HG02970 (cell line): ENCODE results near the gene BCL2L15.
A peak's percentile ranks its signal among the peaks of the same experiment; 100 is the strongest.
"Not testable (repeated sequence)": the region's sequence is repeated elsewhere in the genome, so short reads cannot be mapped to it uniquely, and the experiment has no call there.

ENCODE experiments used
- ATAC-seq: cut with Tn5 transposase; IDR thresholded peaks from one replicate; pipeline ENCODE4 v1.9.1; 2021; ENCODE audit warnings: mild to moderate bottlenecking, moderate library complexity, moderate number of reproducible peaks; ENCODE audit not compliant: unreplicated experiment, low FRiP score

BCL2L15 gene

DNA sequence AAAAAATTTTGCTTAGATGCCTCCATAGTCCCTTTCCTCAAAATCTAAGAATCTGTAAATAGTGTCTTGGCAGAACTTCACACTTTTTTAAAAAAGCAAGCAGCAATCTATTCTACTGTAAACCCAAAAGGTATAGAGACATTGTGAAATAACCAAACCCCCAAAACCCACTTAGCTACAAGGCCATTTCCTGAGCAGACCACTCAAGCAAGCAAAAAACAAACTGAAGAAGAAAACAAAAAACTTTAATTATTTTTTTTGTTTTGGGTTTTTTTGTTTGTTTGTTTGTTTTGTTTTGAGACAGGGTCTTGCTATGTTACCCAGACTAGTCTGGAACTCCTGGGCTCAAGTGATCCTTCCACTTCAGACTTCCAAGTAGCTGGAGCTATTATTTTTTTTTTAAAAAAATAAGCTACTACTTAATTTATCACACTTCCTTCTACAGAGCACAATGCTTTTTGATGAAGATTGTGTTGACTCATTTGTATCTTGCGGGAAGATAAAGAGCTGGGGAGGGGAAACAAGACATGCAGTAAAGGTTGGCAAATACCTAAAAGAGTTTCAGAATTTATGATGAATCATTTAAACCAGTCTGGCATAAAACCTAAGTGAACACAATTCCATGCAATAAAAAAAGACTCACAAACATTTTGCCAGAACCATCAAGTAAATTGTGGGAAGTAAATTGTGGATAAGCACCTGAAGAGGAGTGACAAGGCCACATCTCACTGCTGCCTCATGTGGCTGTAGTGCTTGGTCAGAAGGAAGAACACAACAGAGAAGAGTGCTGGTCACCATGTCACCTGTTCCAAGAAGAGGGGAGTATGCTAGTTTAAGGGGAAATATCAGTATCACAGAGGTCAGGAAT lies 13.1 kb downstream of the BCL2L15 start:
- ATAC-seq: no peak

DNA sequence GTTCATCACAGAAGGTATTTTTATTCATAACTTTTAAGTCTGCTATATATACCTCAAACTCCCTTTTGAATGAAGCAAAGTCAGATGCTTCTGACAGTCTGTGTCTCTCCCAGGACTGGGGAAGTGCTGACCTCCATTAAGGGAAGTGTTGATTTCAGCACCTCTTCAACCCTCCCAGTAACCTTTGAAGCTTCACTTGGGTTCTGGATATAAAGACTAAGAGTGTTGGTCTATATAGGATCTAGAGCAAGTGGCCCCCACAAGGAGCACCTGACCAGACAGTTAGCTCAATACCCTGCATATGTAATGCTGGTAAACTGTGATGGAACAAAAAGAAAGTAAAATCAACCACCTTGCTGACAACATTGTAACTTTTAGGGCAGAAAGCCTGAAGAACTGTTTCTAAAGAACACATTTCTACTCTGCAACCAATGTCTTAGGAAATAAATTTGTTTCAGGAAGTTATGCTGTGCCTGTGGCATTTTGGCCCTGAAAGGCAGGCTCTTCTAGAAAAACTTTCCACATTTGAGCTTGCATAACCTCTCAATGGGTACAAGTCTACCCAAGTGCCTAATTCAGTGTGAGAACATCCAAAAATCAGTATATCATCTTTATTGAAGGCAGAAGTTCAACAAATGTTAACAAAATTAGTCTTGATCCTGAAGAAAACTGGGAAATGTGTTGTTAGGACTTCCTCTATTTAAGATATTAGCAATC lies 15.0 kb downstream of the BCL2L15 start:
- ATAC-seq: no peak

DNA sequence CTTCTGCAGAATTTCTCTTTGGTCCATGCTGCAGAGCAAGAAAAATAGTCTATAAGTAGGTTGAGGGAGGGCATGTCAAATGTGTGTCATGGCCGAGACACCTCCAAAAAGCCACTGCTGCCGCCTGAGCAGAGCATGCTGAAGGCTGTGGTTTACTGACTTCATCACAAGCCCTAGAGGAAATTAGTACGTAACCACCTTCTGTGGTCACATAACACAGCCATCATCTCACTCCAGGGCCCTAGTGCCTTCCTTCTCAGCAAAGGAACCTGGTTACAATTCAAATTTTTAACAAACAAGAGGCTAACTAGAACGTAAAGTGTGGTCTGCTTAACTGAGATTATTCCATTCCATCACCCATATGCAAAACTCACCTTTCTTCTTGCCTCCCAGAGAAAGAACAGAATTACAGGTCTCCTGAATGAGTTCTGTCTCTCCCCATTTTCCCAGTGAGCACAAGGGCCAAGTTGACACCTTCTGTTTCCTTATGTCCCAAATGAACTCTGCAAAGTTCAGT lies 15.7 kb downstream of the BCL2L15 start, which contains the start of gene PTPN22:
PTPN22 (minus strand) TSS at position 116 of the 517 bp plus-strand sequence.
- peak; percentile 74 for ATAC-seq

DNA sequence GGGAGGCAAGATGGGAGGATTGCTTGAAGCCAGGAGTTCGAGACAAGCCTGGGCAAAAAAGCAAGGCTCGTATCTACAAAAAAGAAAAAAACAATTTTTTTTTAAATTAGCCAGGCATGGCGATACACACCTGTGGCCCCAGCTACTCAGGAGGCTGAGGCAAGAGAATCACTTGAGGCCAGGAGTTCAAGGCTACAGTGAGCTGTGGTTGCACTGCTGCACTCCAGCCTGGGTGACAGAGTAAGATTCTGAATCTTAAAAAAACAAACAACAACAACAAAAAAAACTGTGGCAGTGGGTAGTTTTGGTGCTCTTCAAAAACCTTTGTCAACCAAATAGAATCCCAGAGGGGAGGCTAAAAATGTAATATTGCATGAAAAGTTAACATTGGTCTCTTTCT lies 16.6 kb downstream of the BCL2L15 start:
- ATAC-seq: no peak

DNA sequence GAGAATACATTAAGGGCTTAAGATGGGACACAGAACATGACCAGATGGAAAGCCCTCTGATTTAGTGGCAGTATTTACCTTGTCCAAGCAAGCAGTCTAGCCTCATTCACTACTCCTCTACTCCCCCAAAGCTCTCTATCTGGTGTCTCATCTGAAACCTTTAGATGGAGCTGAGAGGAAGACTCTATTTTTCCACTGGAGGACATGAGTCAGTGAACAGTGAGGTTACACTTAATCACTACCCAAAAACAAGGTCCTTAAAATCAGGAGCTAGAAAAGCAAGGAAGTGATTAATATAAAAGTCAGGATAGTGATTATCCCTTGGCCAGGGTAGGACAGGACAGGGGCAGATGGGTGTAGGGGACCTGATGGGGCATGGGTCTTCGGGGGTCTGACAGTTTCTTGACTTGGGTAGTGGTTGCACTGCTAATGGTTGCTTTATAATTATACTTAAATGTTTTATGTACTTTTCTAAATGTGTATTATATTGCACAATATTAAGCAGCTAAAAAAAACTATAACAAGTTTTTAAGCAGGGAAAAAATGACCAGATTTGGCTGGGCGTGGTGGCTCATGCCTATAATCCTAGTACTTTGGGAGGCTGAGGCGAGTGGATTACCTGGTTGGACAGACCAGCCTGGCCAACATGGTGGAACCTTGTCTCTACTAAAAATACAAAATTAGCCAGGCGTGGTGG lies 18.8 kb downstream of the BCL2L15 start:
- ATAC-seq: no peak

DNA sequence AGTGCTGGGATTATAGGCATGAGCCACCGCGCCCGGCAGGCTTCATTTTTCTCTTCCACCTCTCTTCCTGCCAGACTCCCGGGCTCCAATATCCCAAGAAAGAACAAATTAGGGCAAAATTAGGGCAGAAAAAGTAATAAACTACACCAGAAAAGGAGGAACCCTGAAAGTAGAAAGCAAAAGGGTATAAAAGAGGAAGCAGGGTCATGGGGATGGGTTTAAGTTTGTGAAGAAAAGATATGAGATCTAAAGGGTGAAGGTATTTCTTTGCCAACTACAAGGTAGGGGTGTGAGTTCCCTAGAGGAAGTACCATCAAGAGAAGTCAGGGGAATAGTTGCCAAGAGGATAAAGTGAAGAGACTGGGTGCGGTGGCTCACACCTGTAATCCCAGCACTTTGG lies 25.7 kb downstream of the BCL2L15 start:
- no peak for ATAC-seq

DNA sequence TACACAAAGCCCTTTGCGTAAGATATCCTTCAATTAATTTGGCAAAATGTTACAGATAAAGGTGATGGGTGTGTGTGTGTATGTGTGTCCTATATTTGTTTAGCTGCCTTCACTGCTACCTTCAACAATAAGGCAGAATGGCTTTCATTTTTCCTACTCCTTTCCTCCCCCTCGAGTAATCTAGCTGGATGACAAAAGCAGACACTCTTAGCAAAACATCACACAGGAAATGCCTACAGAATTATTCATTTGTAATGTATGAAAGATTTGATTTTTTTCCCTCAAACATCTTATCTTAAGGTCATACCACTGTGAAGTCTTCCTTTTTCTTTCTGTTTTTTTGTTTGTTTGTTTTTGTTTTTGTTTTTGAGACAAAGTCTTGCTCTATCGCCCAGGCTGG lies 26.5 kb downstream of the BCL2L15 start:
- no peak for ATAC-seq

DNA sequence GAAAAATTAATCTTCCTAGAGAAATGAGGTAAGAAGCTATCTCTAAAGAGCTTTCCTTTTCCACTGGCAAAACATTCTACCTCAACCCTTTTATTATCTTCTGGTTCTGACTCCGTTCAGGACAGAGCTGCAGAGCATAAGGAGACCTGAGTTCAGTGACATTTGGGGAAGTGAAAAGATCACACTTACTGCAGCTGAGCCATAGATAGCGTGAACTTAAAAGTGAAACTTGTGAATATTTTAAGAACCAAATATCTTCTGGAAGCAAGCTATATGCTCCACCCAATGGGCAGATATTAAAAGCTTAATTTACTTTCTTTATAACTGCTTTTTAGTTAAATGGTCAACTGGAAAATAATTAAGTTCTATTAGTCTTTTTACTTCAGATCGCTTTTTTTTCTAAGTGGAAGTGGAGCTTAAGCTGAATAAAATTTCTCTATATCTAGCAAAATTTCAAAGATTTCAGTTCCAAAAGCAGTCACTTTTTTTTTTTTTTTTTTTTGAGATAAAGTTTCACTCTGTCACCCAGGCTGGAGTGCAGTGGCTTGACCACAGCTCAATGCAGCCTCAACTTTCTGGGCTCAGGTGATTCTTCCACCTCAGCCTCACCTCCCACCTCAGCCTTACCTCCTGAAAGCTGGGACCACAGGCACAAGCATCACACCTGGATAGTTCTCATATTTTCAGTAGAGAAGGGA lies 27.8 kb downstream of the BCL2L15 start:
- peak; percentile 79 for ATAC-seq

DNA sequence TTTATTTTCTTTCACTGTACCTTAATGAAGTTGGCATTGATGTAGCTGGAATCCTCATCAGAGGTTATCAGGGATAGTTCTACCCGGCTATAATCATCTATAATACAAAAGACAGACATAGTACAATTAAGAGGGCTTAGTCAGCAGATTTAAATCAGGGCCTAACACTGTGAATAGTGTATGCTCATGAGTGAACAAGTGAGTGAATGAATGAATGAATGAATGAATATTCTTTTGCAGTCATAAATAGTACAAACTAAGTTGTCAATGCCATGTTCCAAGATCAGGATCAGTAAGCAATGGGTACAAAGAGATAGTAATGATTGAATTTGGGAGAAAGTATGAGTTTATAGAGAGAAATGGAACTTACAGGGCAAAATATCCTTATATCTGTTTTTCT lies 28.4 kb downstream of the BCL2L15 start:
- no peak for ATAC-seq

DNA sequence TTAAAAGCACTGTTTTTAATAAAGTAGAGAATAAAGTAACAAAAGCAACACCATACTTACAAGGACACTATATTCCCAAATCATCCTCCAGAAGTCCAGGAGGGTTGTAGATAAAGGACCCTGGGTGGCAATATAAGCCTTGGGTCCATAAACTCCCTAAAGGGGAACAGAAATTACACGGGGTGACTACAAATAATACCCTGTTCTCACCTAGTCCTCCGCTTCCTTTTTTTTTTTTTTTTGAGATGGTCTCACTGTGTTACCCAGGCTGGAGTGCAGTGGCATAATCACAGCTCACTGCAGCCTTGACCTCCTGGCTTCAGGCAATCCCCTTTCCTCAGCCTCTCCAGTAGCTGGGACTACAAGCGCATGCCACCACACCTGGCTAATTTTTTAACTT lies 29.0 kb downstream of the BCL2L15 start:
- ATAC-seq: no peak

DNA sequence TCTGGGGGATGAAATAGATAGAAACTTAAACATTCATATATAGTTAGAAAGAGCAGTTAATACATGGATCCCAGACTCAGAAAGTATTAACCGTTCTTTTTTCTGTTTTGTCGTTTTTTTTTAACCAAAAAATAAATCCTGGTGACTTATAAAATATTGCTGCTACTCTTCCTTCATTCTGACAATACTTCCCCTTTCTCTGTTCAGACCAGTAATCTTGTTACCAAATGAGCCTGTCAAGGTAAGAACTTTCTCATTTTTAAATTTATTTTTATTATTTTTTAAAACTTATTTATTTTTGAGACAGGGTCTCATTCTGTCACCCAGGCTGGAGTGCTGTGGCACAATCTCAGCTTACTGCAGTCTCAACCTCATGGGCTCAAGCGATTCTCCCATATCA lies 29.6 kb downstream of the BCL2L15 start:
- no peak for ATAC-seq

DNA sequence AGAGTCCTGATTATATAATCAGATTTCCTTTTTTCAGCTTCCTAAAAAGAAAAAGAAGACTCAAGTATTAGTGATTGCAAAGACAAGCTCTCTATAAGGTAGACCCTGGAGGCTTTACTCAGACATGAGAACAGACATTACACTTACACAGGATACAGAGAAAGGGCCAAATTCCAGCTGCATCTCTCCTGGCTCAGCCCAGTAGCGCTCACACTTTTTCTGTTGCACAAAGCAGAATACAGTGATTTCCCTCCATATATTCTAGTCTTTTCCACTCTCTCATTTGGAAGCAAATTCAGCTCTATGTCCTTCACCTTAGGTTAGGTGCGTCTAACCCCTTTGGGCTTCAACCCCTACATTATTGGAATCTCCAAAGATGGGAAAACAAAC lies 31.0 kb downstream of the BCL2L15 start:
- no peak for ATAC-seq

DNA sequence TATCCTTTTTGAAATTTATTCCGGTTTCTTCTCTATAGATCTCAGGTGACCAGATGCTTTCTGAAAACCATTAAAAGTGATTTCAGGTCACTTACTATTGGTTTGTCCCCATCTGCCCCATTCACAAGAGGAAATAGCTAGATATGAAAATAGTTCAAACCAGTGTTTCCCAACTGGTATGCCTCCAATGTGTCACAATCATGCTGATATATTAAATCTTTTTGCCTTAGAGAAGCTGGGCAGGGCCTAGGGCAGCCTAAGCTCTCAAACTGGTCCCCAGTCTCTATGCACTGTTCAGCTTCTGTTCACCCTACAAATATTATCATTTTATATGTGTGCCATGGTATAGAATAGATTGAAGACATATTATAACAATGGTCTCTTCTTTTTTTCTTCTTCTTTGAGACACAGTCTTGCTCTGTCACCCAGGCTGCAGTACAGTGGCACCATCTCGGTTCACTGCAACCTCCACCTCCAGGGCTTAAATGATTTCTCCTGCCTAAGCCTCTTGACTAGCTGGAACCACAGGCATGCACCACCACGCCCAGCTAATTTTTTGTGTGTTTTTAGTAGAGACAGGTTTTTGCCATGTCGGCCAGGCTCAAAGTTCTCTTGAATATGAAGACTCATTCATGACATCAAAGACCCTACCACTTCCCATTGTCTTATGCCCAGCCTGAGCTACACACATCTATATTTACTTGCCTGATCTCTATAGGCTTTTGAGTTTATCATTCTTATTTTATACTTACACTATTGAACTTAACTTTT lies 31.6 kb downstream of the BCL2L15 start:
- no peak for ATAC-seq

DNA sequence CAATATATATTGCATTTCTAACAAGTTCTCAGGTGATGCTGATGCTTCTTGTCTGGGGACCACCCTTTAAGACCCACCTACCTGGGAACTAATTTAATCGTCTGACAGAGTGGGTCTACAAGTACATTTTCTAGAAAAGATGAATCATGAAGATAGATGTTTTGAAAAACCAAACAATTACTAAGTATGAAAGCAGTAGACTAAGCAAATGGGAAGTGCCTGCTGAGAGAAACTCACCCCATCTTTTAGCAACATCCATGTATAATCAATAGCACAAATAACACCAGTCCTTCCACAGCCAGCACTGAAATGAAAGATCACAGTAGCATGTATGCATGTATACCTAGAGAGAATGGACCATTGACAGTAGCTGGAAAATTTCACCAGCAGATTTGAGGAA lies 33.1 kb downstream of the BCL2L15 start:
- no peak for ATAC-seq

DNA sequence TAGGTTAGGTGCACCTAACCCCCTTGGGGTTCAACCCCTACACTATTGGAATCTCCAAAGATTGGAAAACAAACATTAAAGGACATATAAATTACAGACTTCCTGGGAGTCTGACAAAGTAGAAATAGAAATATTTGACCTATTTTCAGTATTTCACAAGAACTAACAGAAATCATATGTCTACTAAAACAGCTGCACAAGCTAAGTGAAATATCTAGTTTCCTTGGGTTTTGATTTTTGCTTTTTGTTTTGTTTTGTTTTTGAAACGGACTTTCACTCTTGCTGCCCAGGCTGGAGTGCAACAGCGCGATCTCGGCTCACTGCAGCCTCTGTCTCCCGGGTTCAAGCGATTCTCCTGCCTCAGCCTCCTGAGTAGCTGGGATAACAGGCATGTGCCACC lies 34.7 kb downstream of the BCL2L15 start:
- ATAC-seq: not testable (repeated sequence)

DNA sequence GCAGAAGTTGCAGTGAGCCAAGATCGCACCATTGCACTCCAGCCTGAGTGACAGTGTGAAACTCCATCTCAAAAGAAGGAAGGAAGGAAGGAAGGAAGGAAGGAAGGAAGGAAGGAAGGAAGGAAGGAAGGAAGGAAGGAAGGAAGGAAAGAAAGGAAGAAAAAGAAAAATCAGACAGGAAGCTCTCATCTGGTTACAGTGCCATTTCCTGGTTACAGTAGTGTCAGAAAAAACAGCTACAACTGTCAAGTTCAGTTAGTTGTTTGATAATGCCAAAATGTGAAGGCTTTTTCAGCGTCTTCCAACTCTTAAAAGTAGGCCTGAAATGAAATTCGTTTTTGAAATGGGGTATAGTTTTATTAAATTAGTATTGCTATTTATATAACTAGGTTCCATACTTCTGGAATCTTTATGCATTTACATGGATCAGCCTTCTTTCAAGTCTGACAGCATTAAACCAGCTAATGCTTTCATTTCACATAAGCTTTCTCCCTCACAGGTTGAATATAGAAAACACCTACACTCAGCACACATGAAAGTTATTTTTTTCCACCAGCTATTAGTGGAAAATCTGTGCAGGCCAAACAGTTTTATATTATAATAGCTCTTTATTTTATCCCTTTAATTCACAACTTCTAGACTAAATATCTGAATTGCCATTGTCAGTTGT lies 37.1 kb downstream of the BCL2L15 start:
- ATAC-seq: no peak

DNA sequence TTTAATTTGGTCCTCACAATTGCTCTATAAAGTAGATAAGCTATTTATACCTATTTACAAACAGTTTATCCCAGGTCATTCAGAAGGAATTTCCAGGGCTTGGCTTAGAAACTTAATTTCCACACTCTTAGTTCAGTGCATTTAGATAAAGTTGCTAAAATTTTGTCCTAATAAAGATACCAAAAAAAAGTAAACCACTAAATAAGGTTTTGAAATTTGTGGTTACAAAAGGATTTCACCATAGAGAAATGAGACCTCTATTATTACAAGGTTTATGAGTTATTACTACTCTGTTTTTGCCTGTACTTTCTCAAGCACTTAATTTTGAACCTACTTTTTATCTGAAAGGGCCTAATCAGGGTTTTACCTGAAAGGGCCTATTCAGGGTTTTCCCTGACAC lies 38.3 kb downstream of the BCL2L15 start:
- no peak for ATAC-seq

DNA sequence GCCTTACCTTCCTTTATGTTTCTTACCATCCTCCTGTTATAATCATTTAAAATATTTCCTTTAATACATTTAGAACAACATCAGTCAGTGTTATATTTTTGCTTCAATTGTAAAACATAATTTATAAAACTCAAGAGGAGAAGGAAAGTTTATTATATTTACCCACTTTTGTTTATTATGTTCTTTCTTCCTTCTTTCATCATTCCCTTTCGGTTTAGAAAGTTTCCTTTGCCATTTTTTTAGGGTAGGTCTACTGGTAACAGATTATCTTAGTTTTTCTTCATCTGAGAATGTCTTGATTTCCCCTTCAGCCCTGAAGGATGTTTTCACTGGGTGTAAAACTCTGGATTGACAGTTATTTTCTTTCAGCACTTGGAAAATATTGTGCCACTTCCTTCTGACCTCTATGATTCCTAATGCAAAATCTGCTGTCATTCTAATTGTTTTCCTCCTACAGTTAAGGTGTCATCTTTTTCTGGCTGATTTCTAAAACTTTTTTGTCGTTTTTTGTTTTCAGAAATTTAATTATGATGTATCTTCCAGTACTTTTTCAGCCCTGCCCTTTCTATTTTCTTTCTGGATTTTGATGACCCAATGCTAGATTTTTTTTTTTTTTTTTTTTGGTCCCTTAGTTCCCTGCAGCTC lies 40.9 kb downstream of the BCL2L15 start:
- ATAC-seq: no peak

DNA sequence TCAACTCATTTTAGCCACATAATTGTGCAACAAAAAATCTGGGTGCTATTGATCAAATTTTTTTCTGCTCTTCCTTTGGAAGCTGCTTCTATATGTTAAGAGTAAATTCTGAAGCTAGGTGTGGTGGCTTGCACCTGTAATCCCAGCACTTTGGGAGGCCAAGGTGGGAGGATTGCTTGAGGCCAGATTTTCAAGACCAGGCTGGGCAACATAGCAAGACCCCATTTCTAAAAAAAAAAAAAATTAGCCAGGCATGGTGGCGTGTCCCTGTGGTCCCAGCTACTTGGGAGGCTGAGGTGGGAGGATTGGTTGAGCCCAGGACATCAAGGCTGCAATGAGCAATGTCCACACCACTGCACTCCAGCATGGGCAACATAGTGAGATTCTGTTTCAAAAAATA lies 50.8 kb downstream of the BCL2L15 start:
- no peak for ATAC-seq
